ENCODE measurements around the gene CLPX. TPM values are rescaled to one million over a fixed set of nuclear protein-coding genes. Genes with fewer than 3 reads are reported as not detected.

Gene CLPX
- total and polyA plus RNA-seq, 8 donors = 41.0 to 80.5 (median 64.2) TPM

DNA sequence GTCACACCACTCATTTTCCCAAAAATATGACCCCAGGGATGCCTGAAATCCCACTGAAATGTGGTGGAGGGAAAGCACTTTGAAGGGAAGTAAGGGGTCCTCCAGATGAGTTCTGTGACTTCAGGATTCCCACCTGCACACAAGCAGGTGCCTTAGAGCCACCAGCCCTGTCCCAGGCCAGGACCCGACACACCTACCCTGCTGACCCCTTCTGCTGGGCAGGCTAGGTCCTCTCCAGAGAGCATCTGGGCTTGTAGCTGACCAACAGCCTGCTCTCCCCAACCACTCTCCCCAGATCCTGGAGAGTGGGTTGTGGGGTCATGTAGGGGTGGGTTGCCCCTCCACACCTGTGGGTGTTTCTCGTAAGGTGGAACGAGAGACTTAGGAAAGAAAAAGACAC is 41.1 kb upstream of the CLPX start:
- Histone ChIP-seq H3K36me3 (no peaks in the 10 kb centered on the region), H3K4me1 (no peaks in the 10 kb centered on the region), H3K4me3 (no peak overlapping the region), H3K27ac (no peak overlapping the region), H3K9me3 (no peaks in the 10 kb centered on the region), H3K27me3 (no peaks in the 10 kb centered on the region)
- intact Hi-C loops (cut with DNase I) = no loop called here
- TF ChIP-seq, protein P1, sequence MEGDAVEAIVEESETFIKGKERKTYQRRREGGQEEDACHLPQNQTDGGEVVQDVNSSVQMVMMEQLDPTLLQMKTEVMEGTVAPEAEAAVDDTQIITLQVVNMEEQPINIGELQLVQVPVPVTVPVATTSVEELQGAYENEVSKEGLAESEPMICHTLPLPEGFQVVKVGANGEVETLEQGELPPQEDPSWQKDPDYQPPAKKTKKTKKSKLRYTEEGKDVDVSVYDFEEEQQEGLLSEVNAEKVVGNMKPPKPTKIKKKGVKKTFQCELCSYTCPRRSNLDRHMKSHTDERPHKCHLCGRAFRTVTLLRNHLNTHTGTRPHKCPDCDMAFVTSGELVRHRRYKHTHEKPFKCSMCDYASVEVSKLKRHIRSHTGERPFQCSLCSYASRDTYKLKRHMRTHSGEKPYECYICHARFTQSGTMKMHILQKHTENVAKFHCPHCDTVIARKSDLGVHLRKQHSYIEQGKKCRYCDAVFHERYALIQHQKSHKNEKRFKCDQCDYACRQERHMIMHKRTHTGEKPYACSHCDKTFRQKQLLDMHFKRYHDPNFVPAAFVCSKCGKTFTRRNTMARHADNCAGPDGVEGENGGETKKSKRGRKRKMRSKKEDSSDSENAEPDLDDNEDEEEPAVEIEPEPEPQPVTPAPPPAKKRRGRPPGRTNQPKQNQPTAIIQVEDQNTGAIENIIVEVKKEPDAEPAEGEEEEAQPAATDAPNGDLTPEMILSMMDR (IDR thresholded peaks at IDR 0.05) = no peak
- ATAC-seq (no peak), DNase-seq (no peak)

DNA sequence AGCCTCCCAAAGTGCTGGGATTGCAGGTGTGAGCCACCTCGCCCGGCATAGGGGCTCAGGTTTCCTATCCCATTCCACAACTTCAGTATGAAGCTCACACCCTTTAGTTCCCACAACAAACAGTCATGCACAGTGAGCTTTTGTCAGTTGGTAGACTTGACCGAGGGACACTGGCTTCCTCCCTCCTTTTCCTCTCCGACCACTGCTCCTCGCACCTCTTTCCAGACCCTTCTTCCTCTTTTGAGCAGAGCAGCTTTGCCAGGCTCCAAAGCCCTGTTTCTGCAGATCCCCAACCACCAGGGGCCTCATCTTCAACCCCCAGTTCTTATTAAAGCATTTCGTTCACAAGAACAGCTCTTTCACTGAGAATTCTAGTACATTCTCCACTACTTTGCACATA is 38.9 kb upstream of the CLPX start:
- no peak overlapping the region for H3K4me3 ChIP-seq
- no peak overlapping the region for H3K27ac ChIP-seq
- no peak for ATAC-seq
- H3K9me3 ChIP-seq = no peaks in the 10 kb centered on the region
- intact Hi-C loops (cut with DNase I) = no loop called here
- no peaks in the 10 kb centered on the region for H3K4me1 ChIP-seq
- no peak for DNase-seq
- TF ChIP-seq, protein P1 (IDR thresholded peaks at IDR 0.05) = no peak
- no peaks in the 10 kb centered on the region for H3K27me3 ChIP-seq
- no peaks in the 10 kb centered on the region for H3K36me3 ChIP-seq

DNA sequence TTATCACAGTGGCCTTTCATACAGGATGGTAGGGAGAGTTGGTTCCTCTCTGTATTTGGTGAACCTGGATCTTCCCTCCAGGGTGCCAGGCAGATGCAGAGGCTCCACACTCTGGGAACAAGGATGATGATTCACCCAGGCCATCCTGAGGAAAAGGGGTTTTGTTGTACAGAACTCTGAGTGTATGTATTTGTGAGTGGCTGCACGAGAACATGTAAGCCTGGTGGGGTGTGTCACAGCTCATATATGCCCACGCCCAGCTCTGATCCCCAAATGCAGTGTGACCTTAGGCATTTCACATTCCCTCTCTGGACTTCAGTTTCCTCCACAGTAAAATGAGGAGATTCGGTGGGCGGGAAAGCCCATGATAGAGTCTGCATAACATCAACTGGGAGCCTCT is 37.7 kb upstream of the CLPX start:
- no peak overlapping the region for H3K27ac ChIP-seq
- H3K4me3 ChIP-seq = no peak overlapping the region
- no peak for ATAC-seq
- H3K4me1 ChIP-seq = no peaks in the 10 kb centered on the region
- intact Hi-C loops (cut with DNase I) = no loop called here
- no peaks in the 10 kb centered on the region for H3K9me3 ChIP-seq
- TF ChIP-seq, protein P1 (IDR thresholded peaks at IDR 0.05) = no peak
- no peaks in the 10 kb centered on the region for H3K36me3 ChIP-seq
- no peak for DNase-seq
- no peaks in the 10 kb centered on the region for H3K27me3 ChIP-seq

- no peaks in the 10 kb centered on the region for H3K27me3 ChIP-seq
- intact Hi-C loops (cut with DNase I) = no loop called here
- no peak for ATAC-seq
- H3K36me3 ChIP-seq = no peaks in the 10 kb centered on the region
- H3K4me3 ChIP-seq = no peak overlapping the region
- no peaks in the 10 kb centered on the region for H3K9me3 ChIP-seq
- H3K27ac ChIP-seq = no peak overlapping the region
- H3K4me1 ChIP-seq = no peaks in the 10 kb centered on the region
- TF ChIP-seq, protein P1 (IDR thresholded peaks at IDR 0.05) = no peak
- DNase-seq = no peak
These were observed 36.6 kb upstream of the CLPX start for GRCh38 chr15:65221697-65222096.

- Histone ChIP-seq H3K4me1 (no peaks in the 10 kb centered on the region), H3K36me3 (no peaks in the 10 kb centered on the region), H3K4me3 (no peak overlapping the region), H3K9me3 (no peaks in the 10 kb centered on the region), H3K27ac (no peak overlapping the region), H3K27me3 (no peaks in the 10 kb centered on the region)
- intact Hi-C loops (cut with DNase I) = no loop called here
- DNase-seq = no peak
- ATAC-seq = no peak
- TF ChIP-seq, protein P1 (IDR thresholded peaks at IDR 0.05) = no peak
These were observed 34.0 kb upstream of the CLPX start for GRCh38 chr15:65219137-65219536.
